Activated T-cell treated with anti-CD3 and anti-CD28 coated beads, Interleukin-2, amount 50 U/mL, for 4 hours (primary cell): ENCODE results near the gene NR3C2. TPM values are rescaled to one million over a fixed set of nuclear protein-coding genes. Genes with fewer than 3 reads are reported as not detected.

ENCODE experiments used
- ATAC-seq, 2 donors: fragments of 200-7000 bp; cut with Tn5 transposase; one replicate each; pipeline ENCODE4 v1.10.0; 2021
- DNase-seq: peaks from one replicate; pipeline ENCODE4 v3.0.0-alpha.2; 2020
- H3K27me3 Mint-ChIP-seq: one replicate; pipeline ENCODE4 v1.8.0; 2021; ENCODE audit warnings: low read depth, mixed read lengths
- H3K36me3 Mint-ChIP-seq: one replicate; pipeline ENCODE4 v1.8.0; 2022; ENCODE audit warnings: mixed read lengths; ENCODE audit not compliant: insufficient read depth
- H3K4me1 Mint-ChIP-seq: one replicate; pipeline ENCODE4 v1.8.0; 2021; ENCODE audit warnings: low read depth, mixed read lengths
- H3K4me3 Mint-ChIP-seq: one replicate; pipeline ENCODE4 v1.8.0; 2021; ENCODE audit warnings: mild to moderate bottlenecking, moderate library complexity, mixed read lengths
- H3K9me3 Mint-ChIP-seq: one replicate; pipeline ENCODE4 v1.8.0; 2021; ENCODE audit warnings: mixed read lengths
- total RNA-seq, 3 donors: library from RNA; stranded (reverse); gene quantifications; one replicate each; pipeline ENCODE4 v1.2.1, GENCODE V29; 2021

Gene NR3C2
- total RNA-seq, 3 donors from 2014 or later, result 1.3 to 2.0 (median 1.7) TPM

- Mint-ChIP-seq H3K4me3 (no peak overlapping the region), H3K4me1 (peaks cover 66% of the 10 kb centered on the region), H3K27me3 (no peaks in the 10 kb centered on the region), H3K36me3 (peaks cover 2% of the 10 kb centered on the region), H3K9me3 (no peaks in the 10 kb centered on the region)
- ATAC-seq (no peak), DNase-seq (no peak)
Observed at GRCh38 chr4:148420397-148420796, 21.8 kb downstream of the NR3C2 start.

- ATAC-seq, result no peak
- no peaks in the 10 kb centered on the region for H3K27me3 Mint-ChIP-seq
- no peak overlapping the region for H3K4me3 Mint-ChIP-seq
- no peak for DNase-seq
- no peaks in the 10 kb centered on the region for H3K9me3 Mint-ChIP-seq
- H3K36me3 Mint-ChIP-seq, result no peaks in the 10 kb centered on the region
- H3K4me1 Mint-ChIP-seq, result peaks cover 49% of the 10 kb centered on the region
Observed at GRCh38 chr4:148415500-148415899, 26.7 kb downstream of the NR3C2 start.

GRCh38 chr4:148412460-148412994 is 29.7 kb downstream of the NR3C2 start:
- no peaks in the 10 kb centered on the region for H3K9me3 Mint-ChIP-seq
- DNase-seq (no peak), ATAC-seq (no peak)
- no peaks in the 10 kb centered on the region for H3K27me3 Mint-ChIP-seq
- peaks cover 26% of the 10 kb centered on the region for H3K4me1 Mint-ChIP-seq
- no peak overlapping the region for H3K4me3 Mint-ChIP-seq
- H3K36me3 Mint-ChIP-seq, result no peaks in the 10 kb centered on the region

- Mint-ChIP-seq H3K4me3 (no peak overlapping the region), H3K27me3 (no peaks in the 10 kb centered on the region), H3K4me1 (peaks cover 6% of the 10 kb centered on the region), H3K9me3 (no peaks in the 10 kb centered on the region), H3K36me3 (peaks cover 2% of the 10 kb centered on the region)
- ATAC-seq, result no peak
- no peak for DNase-seq
Observed at GRCh38 chr4:148405161-148405893, 36.9 kb downstream of the NR3C2 start.

GRCh38 chr4:148398988-148399387 is 43.2 kb downstream of the NR3C2 start:
- peaks cover 4% of the 10 kb centered on the region for H3K36me3 Mint-ChIP-seq
- no peaks in the 10 kb centered on the region for H3K9me3 Mint-ChIP-seq
- no peak overlapping the region for H3K4me3 Mint-ChIP-seq
- H3K4me1 Mint-ChIP-seq, result peaks cover 10% of the 10 kb centered on the region
- H3K27me3 Mint-ChIP-seq, result no peaks in the 10 kb centered on the region
- DNase-seq (no peak), ATAC-seq (no peak)

GRCh38 chr4:148397771-148398170 is 44.4 kb downstream of the NR3C2 start:
- Mint-ChIP-seq H3K27me3 (no peaks in the 10 kb centered on the region), H3K36me3 (peaks cover 6% of the 10 kb centered on the region), H3K4me1 (peaks cover 9% of the 10 kb centered on the region), H3K4me3 (no peak overlapping the region), H3K9me3 (no peaks in the 10 kb centered on the region)
- ATAC-seq (no peak), DNase-seq (no peak)

GRCh38 chr4:148396986-148397673 is 45.1 kb downstream of the NR3C2 start:
- Mint-ChIP-seq H3K27me3 (no peaks in the 10 kb centered on the region), H3K9me3 (no peaks in the 10 kb centered on the region), H3K36me3 (peaks cover 6% of the 10 kb centered on the region), H3K4me1 (peaks cover 12% of the 10 kb centered on the region), H3K4me3 (no peak overlapping the region)
- DNase-seq (no peak), ATAC-seq (no peak)

- H3K4me3 Mint-ChIP-seq, result no peak overlapping the region
- no peaks in the 10 kb centered on the region for H3K9me3 Mint-ChIP-seq
- H3K36me3 Mint-ChIP-seq, result peaks cover 6% of the 10 kb centered on the region
- ATAC-seq (no peak), DNase-seq (no peak)
- H3K27me3 Mint-ChIP-seq, result no peaks in the 10 kb centered on the region
- H3K4me1 Mint-ChIP-seq, result peaks cover 14% of the 10 kb centered on the region
Observed at GRCh38 chr4:148395771-148396170, 46.4 kb downstream of the NR3C2 start.

GRCh38 chr4:148391056-148391455 is 51.2 kb downstream of the NR3C2 start:
- Mint-ChIP-seq H3K4me3 (no peak overlapping the region), H3K27me3 (no peaks in the 10 kb centered on the region), H3K4me1 (peaks cover 28% of the 10 kb centered on the region), H3K9me3 (no peaks in the 10 kb centered on the region), H3K36me3 (peaks cover 4% of the 10 kb centered on the region)
- no peak for DNase-seq
- no peak for ATAC-seq

- no peaks in the 10 kb centered on the region for H3K27me3 Mint-ChIP-seq
Observed at GRCh38 chr4:148390311-148390710, 51.9 kb downstream of the NR3C2 start.

GRCh38 chr4:148380291-148380690 is 61.9 kb downstream of the NR3C2 start:
- Mint-ChIP-seq H3K36me3 (peaks cover 3% of the 10 kb centered on the region), H3K9me3 (peaks cover 4% of the 10 kb centered on the region), H3K27me3 (no peaks in the 10 kb centered on the region), H3K4me1 (peaks cover 33% of the 10 kb centered on the region), H3K4me3 (no peak overlapping the region)
- ATAC-seq (no peak), DNase-seq (no peak)

More at GRCh38 chr4:148390311-148390710, 51.9 kb downstream of the NR3C2 start:
- ATAC-seq (no peak), DNase-seq (no peak)
- H3K9me3 Mint-ChIP-seq, result no peaks in the 10 kb centered on the region
- H3K36me3 Mint-ChIP-seq, result peaks cover 1% of the 10 kb centered on the region
- no peak overlapping the region for H3K4me3 Mint-ChIP-seq
- H3K4me1 Mint-ChIP-seq, result peaks cover 35% of the 10 kb centered on the region

GRCh38 chr4:148376151-148376550 is 66.1 kb downstream of the NR3C2 start:
- Mint-ChIP-seq H3K27me3 (no peaks in the 10 kb centered on the region), H3K36me3 (no peaks in the 10 kb centered on the region), H3K4me1 (peaks cover 32% of the 10 kb centered on the region), H3K9me3 (peaks cover 4% of the 10 kb centered on the region), H3K4me3 (peak overlapping the region; percentile 77)
- DNase-seq (no peak), ATAC-seq (peak in 1 of 2 donors; percentile 30)

- no peaks in the 10 kb centered on the region for H3K27me3 Mint-ChIP-seq
- H3K9me3 Mint-ChIP-seq, result peaks cover 4% of the 10 kb centered on the region
- DNase-seq (no peak), ATAC-seq (no peak)
- peak overlapping the region; percentile 77 for H3K4me3 Mint-ChIP-seq
- peaks cover 32% of the 10 kb centered on the region for H3K4me1 Mint-ChIP-seq
- H3K36me3 Mint-ChIP-seq, result no peaks in the 10 kb centered on the region
Observed at GRCh38 chr4:148375584-148375983, 66.6 kb downstream of the NR3C2 start.

- ATAC-seq (no peak), DNase-seq (no peak)
- H3K27me3 Mint-ChIP-seq, result no peaks in the 10 kb centered on the region
- no peaks in the 10 kb centered on the region for H3K36me3 Mint-ChIP-seq
- H3K4me3 Mint-ChIP-seq, result no peak overlapping the region
- peaks cover 43% of the 10 kb centered on the region for H3K4me1 Mint-ChIP-seq
- no peaks in the 10 kb centered on the region for H3K9me3 Mint-ChIP-seq
Observed at GRCh38 chr4:148373093-148373492, 69.1 kb downstream of the NR3C2 start.

GRCh38 chr4:148369919-148370318 is 72.3 kb downstream of the NR3C2 start:
- Mint-ChIP-seq H3K9me3 (no peaks in the 10 kb centered on the region), H3K4me1 (peaks cover 32% of the 10 kb centered on the region)
- ATAC-seq, result no peak

More at GRCh38 chr4:148369919-148370318, 72.3 kb downstream of the NR3C2 start:
- Mint-ChIP-seq H3K36me3 (no peaks in the 10 kb centered on the region), H3K27me3 (no peaks in the 10 kb centered on the region), H3K4me3 (no peak overlapping the region)
- no peak for DNase-seq
